LNCAP (cell line): ENCODE results near the gene ERP29.

ENCODE experiments used
- CTCF ChIP-seq: fragments of 450-650 bp; IDR thresholded peaks from 2 replicates; pipeline ENCODE4 v1.5.1; 2017; ENCODE audit warnings: mild to moderate bottlenecking

The ERP29 gene

GRCh38 chr12:112032292-112032691, 19.1 kb downstream of the ERP29 start:
- TF ChIP-seq CTCF: no peak

- TF ChIP-seq CTCF: no peak
Measured at GRCh38 chr12:112035219-112035785, 22.1 kb downstream of the ERP29 start.

GRCh38 chr12:112046003-112046402, 32.8 kb downstream of the ERP29 start:
- no peak for TF ChIP-seq CTCF

GRCh38 chr12:112049351-112049750, 36.1 kb downstream of the ERP29 start:
- TF ChIP-seq CTCF: no peak

- no peak for TF ChIP-seq CTCF
Measured at GRCh38 chr12:112061137-112061536, 47.9 kb downstream of the ERP29 start.

GRCh38 chr12:112063273-112063672, 50.0 kb downstream of the ERP29 start:
- TF ChIP-seq CTCF: no peak

GRCh38 chr12:112066566-112066965, 53.3 kb downstream of the ERP29 start:
- TF ChIP-seq CTCF: no peak
